ENCODE results near the gene CCL5.

The CCL5 gene

GRCh38 chr17:35879773-35880654 lies at the start of gene CCL5:
CCL5 (minus strand) TSS chr17:35880360.
- DNase-seq = no peak

DNA sequence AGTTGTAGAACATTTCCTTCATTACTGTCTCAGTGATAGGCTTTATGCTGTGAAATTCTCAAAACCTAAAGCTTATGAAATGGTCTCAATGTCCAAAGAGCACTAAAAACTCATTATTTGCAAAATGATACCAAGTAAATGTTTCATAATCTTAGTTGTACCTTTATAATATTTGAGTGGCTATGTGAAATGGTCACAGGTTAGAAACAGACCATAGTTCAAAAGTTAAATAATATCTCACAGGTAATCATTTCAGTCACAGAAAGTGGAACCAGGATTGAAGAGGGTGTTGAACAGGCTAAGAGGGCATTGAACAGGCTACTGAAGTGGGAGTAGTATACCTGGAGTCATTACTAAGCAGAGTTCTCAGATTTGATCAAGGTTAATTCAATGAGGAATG lies 47.6 kb upstream of the CCL5 start:
- DNase-seq = no peak

GRCh38 chr17:35923609-35924114 lies 43.5 kb upstream of the CCL5 start:
- DNase-seq = no peak

DNA sequence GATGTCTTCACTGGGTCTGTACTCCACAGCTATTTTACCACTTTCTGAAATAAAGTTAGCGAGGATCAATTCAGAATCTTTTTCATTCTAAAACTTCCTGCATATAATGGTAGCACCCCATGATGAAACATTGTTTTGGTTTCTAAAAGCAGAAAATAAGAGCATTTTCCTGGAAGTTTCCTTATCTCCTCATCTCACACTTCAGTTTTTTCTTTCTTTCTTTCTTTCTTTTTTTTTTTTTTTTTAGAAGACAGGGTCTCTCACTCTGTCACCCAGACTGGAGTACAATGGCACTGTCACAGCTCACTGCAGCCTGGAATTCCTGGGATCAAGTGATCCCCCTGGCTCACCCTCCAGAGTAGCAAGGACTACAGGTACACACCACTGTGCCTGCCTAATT lies 40.1 kb upstream of the CCL5 start:
- no peak for DNase-seq

- DNase-seq = no peak
Measured at GRCh38 chr17:35918665-35919064, 38.5 kb upstream of the CCL5 start.

DNA sequence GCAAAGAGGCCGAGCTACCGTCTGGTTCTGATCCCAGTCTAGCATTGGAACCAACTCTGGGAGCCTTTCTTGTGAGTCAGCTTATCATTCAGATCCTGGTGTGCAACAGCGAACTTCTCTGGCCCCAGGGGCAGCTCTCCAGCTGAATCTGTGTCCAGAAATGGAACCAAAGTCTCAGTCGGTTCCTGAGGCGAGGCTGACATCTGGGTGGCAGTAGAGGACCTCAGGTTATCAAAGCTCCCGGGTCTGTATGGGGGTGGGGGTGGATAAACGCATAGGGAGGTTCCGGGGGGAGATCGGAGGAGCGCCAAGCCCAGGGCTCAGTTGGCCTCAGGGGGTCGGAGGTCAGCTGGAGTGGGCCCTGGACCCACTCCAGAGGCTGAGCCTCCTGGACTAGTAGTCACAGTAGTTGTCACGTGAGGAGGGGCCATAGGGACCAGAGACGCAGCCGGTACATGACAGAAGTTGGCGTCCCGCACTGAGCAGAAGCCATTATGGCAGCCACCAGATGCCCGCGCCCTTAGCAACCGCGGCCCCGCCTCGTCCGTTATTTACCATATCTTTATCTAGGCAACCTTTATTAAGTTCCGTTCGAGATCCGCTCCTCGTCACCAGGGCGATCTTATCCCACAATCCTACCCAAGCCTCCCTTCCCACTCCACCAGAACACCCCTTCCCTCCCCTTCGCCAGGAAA lies 37.5 kb upstream of the CCL5 start:
- DNase-seq = no peak

DNA sequence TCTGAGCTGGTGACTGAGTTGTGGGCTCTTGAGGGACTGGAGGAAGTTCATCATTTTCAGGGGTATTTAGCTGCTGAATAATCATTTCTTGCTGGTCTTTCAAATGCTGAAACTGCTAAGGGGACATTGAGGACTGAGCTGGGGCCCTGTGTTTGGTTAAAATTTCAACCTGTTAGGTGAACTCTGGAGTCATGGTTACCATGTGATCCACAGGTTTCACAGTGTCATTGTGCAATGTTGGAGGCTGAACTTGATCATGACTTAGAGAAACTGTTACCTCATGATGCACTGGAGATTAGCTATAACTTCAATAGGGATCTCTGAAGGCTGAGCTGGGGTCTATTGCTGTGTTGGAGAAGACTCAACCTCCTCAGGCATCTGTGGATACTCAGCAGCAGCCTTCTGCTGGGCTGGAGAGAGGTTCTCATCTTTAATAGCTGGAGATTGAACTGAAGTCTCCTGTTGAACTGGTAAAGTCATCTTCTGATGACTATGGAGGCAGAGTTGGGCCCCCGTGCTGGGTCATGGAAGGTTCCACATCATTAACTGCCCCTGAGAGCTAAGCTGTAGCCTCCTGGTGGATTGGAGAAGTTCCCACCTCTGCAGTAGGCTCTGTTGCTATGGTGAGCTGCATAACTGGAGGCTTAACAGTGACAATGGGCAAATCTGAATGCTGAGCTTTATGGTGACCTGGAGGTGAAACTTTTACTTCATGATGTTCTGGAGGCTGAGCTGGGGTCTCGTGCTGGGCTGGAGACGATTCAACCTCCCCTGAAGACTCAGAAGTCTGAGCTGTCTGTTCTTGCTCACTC lies 35.2 kb upstream of the CCL5 start:
- DNase-seq = no peak

- no peak for DNase-seq
Measured at GRCh38 chr17:35914354-35914753, 34.2 kb upstream of the CCL5 start.

GRCh38 chr17:35913609-35914008 lies 33.4 kb upstream of the CCL5 start:
- DNase-seq = no peak

DNA sequence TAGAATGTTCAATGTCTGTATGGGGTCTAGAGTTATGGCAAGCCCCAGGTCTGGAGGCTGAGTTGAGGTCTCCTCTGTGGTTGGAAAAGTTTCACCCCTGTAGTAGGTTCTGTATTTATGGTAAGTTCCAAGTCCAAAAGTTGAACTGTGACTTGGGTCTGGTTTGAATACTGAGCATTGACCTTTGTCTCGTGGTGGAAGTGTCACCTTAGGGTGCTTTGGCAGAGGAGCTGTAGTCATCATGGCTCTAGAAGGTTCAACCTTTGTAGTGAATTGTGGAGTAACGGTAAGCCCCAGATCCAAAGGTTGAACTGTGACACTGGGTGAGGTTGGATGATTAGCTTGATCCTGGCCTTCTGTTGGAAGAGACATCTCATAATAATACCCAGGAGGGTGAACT lies 32.8 kb upstream of the CCL5 start:
- no peak for DNase-seq

- DNase-seq = no peak
Measured at GRCh38 chr17:35912339-35912912, 32.3 kb upstream of the CCL5 start.

GRCh38 chr17:35909408-35909807 lies 29.2 kb upstream of the CCL5 start:
- DNase-seq = no peak

DNA sequence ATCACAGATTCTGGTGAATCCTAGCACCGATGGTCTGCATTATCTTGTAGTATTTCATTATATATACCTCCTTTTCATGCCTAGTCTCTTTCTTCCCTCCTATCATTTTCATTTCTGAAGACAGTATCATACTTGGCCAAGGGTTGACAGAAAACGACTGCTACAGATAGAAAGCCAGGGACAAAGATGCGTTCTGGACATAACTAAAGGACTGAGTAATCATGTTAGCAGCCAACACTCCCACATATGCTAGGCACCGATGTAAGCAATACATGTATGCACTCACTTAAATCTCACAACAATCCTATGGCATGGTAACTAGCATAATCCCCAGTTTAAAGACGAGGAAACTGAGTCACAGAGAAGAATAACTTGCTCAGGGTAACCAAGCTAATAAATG lies 27.5 kb upstream of the CCL5 start:
- DNase-seq = no peak

DNA sequence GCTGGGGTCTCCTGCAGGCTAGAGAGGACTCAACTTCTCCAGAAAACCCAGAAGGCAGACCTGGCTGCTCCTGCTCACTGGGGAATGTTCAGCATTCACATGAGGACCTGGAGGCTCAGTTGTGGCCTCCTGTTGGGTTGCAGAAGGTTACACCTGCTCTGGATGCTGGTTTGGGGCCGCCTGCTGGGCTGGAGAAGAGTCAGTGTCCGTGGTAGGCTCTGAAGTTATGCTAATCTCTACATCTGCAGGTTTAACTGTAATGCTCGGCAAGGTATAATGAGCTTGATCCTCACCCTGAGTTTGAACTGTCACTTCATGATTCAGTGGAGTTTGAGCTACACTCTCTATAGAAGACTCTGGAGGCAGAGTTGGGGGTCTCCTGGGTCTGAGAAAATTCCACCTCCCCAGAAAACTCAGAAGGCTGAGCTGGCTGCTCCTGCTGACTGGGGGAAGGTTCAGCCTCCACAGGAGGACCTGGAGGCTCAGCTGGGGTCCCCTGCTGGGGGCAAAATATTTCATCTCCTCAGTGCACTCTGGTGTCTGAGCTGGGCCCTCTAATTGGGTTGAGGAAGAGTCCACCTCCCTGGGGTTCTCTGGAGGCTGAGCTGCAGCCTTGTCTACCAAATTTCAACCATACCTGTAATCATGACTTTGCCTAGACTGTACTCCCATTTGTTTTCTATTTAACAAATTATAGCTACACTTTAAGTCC lies 26.9 kb upstream of the CCL5 start:
- DNase-seq = no peak

- DNase-seq = no peak
Measured at GRCh38 chr17:35906191-35906925, 26.2 kb upstream of the CCL5 start.

DNA sequence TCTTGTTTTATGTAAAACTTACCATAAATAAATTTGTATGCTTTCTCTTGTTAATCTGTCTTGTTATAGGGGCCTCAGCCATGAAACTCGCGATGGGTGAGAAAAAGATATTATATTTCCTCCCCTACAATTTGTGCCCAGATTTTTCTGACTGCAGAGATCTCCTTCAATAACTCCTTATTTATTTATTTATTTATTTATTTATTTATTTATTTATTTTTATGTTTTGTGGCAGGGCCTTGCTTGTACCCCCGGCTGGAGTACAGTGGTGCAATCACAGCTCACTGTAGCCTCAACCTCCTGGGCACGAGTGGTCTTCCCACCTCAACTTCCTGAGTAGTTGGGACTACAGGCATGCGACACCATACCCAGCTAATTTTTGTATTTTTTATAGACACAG lies 23.3 kb upstream of the CCL5 start:
- no peak for DNase-seq

- DNase-seq = no peak
Measured at GRCh38 chr17:35901631-35902175, 21.5 kb upstream of the CCL5 start.

GRCh38 chr17:35900708-35901480 lies 20.7 kb upstream of the CCL5 start:
- DNase-seq = no peak

DNA sequence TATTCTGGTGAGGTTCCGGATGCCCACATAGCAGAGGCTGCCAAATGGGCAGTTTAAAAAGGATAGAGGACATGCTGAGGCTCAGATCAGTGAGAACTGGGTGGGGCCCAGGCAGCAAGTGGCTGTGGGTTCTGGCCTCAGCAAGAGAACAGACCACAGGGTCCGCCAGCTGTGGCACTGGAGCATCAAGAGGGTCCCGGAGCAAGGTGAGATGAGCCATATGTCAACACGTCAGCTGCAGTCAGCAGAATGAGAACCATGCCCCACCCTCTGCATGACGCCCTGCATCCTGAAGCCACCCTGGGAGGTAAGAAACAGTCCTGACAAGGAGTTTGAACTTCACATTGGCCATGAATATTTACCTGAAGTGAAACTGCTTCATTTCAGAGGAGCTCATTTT lies 20.1 kb upstream of the CCL5 start:
- no peak for DNase-seq

DNA sequence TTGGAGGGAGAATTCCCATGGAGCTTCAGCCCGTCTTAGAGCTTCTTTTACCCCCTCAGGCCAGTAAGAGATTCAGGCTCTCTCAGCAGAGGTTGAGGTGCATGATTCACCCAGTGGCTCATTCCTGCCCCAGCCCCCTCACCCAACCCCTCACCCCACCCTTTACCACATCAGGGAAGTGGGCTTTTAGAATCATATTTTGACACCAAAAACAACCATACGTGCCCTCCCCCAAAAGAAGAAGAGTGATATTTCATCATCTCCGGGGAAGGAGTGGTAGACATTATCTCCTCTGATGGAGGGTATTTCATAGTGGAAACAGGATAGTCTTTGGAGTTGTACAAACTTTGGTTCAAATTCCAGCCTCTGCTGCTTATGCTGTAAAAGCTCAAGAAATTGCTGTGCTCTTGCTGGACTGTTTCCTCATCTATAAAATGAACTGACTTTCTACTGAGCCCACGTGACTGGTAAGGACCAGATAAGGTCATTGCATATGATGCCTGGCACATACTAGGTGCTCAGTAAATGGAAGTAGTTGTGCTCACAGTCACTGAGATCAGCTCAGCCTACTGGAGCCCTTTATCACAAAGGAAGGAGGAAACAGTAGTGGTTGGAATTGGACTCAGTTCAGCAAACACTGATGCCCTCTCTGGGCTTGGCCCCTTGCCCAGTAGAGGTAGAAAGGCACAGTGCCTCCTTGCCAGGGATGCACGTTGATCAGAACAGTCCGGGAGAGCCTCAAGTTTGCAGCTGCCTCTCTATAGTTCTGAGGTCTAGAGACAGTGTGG lies 18.3 kb upstream of the CCL5 start:
- DNase-seq = no peak

Data from NCI-H2081 treated with DMSO at 0.1 percent for 48 hours (cell line).